KMS-11 (cell line): ENCODE data around the gene VBP1.

ENCODE experiments used
- H2AFZ ChIP-seq: fragments of 200-600 bp; sonication (generic); 2 replicates; pipeline ENCODE4 v1.6.1; 2016; ENCODE audit warnings: antibody characterized with exemption, mixed run types, low read depth
- H3K27ac ChIP-seq: fragments of 200-600 bp; sonication (generic); 2 replicates; pipeline ENCODE4 v1.6.1; 2016; ENCODE audit warnings: mild to moderate bottlenecking, mixed run types
- H3K27me3 ChIP-seq: fragments of 200-600 bp; sonication (generic); 2 replicates; pipeline ENCODE4 v1.6.1; 2017; ENCODE audit warnings: mild to moderate bottlenecking, low read depth, mixed run types, moderate library complexity; ENCODE audit not compliant: insufficient read depth
- H3K36me3 ChIP-seq: fragments of 200-600 bp; sonication (generic); 2 replicates; pipeline ENCODE4 v1.6.1; 2017; ENCODE audit warnings: mild to moderate bottlenecking, mixed run types; ENCODE audit not compliant: insufficient read depth
- H3K4me1 ChIP-seq: fragments of 200-600 bp; sonication (generic); 2 replicates; pipeline ENCODE4 v1.6.1; 2016; ENCODE audit warnings: mild to moderate bottlenecking, low read depth, mixed run types; ENCODE audit not compliant: poor library complexity, severe bottlenecking
- H3K4me2 ChIP-seq: fragments of 200-600 bp; sonication (generic); 2 replicates; pipeline ENCODE4 v1.7.0; 2016; ENCODE audit warnings: mild to moderate bottlenecking, mixed run types
- H3K4me3 ChIP-seq: fragments of 200-600 bp; sonication (generic); IDR thresholded peaks from 2 replicates; pipeline ENCODE4 v1.6.1; 2017; ENCODE audit warnings: low read depth, low read length, mixed read lengths; ENCODE audit not compliant: insufficient read depth
- H3K79me2 ChIP-seq: fragments of 200-600 bp; sonication (generic); 2 replicates; pipeline ENCODE4 v1.6.1; 2016; ENCODE audit warnings: low read depth, mixed run types; ENCODE audit not compliant: insufficient read depth
- H3K9ac ChIP-seq: fragments of 200-600 bp; sonication (generic); 2 replicates; pipeline ENCODE4 v1.6.1; 2016; ENCODE audit warnings: mild to moderate bottlenecking, mixed run types
- H4K20me1 ChIP-seq: fragments of 200-600 bp; sonication (generic); 2 replicates; pipeline ENCODE4 v1.6.1; 2016; ENCODE audit warnings: mild to moderate bottlenecking, mixed run types; ENCODE audit not compliant: insufficient read depth
- CTCF ChIP-seq: fragments of 200-600 bp; sonication (generic); conservative IDR thresholded peaks from 2 replicates; pipeline ENCODE4 v1.6.1; 2017; ENCODE audit warnings: low read depth, mild to moderate bottlenecking, antibody characterized with exemption, low read length, moderate library complexity, mixed read lengths

VBP1 gene

GRCh38 chrX:155211208-155211607 is 5.1 kb upstream of the VBP1 start:
- H3K27me3 ChIP-seq, result no peaks in the 10 kb centered on the region
- no peak for TF ChIP-seq CTCF
- no peak overlapping the region for H3K9ac ChIP-seq
- no peaks in the 10 kb centered on the region for H4K20me1 ChIP-seq
- H3K36me3 ChIP-seq, result no peaks in the 10 kb centered on the region
- no peak overlapping the region for H3K27ac ChIP-seq
- H3K4me2 ChIP-seq, result no peak overlapping the region
- peaks cover 6% of the 10 kb centered on the region for H3K4me1 ChIP-seq
- no peak overlapping the region for H3K4me3 ChIP-seq
- H2AFZ ChIP-seq, result no peak overlapping the region
- no peaks in the 10 kb centered on the region for H3K79me2 ChIP-seq

- no peak overlapping the region for H3K9ac ChIP-seq
- peaks cover 19% of the 10 kb centered on the region for H3K4me1 ChIP-seq
- no peaks in the 10 kb centered on the region for H3K27me3 ChIP-seq
- H3K79me2 ChIP-seq, result peaks cover 15% of the 10 kb centered on the region
- TF ChIP-seq CTCF, result no peak
- no peak overlapping the region for H2AFZ ChIP-seq
- no peaks in the 10 kb centered on the region for H4K20me1 ChIP-seq
- no peaks in the 10 kb centered on the region for H3K36me3 ChIP-seq
- H3K4me3 ChIP-seq, result no peak overlapping the region
- H3K27ac ChIP-seq, result no peak overlapping the region
- no peak overlapping the region for H3K4me2 ChIP-seq
Measured at GRCh38 chrX:155213731-155214130, 2.5 kb upstream of the VBP1 start.

DNA sequence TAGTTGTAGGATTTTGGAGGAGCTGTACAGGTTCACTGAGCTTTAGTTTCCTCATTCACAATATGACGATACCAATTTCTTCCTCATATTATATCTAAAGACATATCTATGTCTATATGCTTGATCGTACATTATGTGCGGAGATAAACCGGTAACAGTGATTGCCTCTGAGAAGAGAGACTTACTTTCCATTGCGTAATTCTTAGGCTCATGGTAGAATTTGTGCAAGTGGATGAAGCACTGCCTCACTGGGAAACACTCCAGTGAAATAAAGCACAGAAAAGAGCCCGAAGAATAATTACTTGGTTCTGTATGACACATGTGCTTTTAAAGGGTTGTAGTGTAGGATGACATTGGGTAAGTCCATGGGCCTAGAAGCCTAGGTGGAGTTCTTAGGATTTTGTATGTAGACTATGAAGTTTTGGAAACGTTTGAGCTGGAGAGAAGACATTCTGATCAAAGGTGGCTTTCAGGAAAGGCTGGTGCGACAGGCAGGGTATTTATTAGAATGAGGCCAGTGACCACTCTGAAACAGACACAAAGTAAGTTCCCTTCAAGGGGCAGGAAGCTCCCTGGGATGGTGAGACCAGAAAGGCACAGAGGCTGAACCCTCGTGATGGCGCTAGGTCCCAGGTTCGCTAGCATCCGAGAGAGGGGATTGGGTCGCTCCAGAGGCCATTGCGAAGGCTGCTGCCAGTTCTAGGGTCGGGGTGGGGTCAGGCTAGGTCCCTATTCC is 649 bp upstream of the VBP1 start:
- H3K4me3 ChIP-seq, result no peak overlapping the region
- H4K20me1 ChIP-seq, result no peaks in the 10 kb centered on the region
- TF ChIP-seq CTCF, result no peak
- H3K79me2 ChIP-seq, result peaks cover 29% of the 10 kb centered on the region
- no peaks in the 10 kb centered on the region for H3K36me3 ChIP-seq
- peak overlapping the region; percentile 87 for H3K27ac ChIP-seq
- H3K27me3 ChIP-seq, result no peaks in the 10 kb centered on the region
- peak overlapping the region; percentile 70 for H3K4me2 ChIP-seq
- H2AFZ ChIP-seq, result peak overlapping the region; percentile 95
- H3K9ac ChIP-seq, result peak overlapping the region; percentile 96
- H3K4me1 ChIP-seq, result peaks cover 23% of the 10 kb centered on the region

DNA sequence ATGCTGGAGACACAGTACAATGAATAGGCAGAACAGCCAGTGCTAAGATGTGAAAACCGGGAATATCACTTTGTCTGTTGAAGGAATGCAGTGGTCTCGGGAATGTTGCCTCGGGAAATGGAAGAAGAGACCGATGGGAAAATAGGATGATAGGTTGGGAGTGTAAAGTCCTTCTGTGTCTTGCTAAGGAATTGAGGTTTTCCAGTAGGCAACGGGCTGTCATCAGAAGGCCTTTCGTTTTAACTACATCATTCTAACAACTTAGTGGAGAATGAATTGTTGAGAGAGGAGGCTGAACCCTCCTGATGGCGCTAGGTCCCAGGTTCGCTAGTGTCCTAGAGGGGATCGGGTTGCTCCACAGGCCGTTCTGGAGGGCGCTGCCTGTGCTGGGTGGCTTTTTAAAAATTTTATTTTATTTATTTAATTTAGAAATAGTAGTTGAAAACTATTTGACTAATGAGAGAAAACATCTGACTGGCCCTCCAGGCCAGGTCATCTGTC is 730 bp downstream of the VBP1 start:
- TF ChIP-seq CTCF, result peak; percentile 7; the same call in 1 of the 2 replicates
- Histone ChIP-seq H3K27ac (peak overlapping the region; percentile 87), H2AFZ (peak overlapping the region; percentile 95; the same call in 1 of the 2 replicates), H3K79me2 (peaks cover 29% of the 10 kb centered on the region), H3K4me3 (no peak overlapping the region), H3K4me2 (peak overlapping the region; percentile 88), H4K20me1 (no peaks in the 10 kb centered on the region), H3K4me1 (peaks cover 23% of the 10 kb centered on the region), H3K36me3 (no peaks in the 10 kb centered on the region), H3K9ac (peak overlapping the region; percentile 96), H3K27me3 (no peaks in the 10 kb centered on the region)
